Cerebellar nuclear complex (tissue), 1 donor: ENCODE results near the gene SRRM3.
"Not testable (repeated sequence)": the region's sequence is repeated elsewhere in the genome, so short reads cannot be mapped to it uniquely, and the experiment has no call there.

Source experiments
- DNase-seq, 2 experiments: peaks; one replicate each; lab custom pipeline; 2025; lab: John Stamatoyannopoulos, UW

SRRM3 gene

DNA sequence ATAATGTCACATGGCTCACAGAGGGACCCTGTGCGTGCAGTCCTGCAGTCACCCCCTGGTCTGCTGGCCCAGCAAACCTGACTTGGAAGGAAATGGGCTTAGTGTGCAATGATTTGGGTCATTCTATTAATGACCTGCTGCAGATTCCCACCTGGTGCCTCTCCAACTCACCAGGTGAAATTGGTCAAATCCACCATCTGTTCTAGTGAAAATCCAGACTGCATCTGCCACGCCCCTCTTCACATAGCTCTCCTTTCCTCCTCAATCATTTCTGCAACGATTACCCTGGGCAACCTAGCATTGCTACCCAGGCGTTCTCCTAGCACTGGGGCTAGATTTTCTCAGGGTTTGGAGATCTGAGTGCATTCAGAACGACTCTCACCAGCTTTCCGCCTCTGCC is 29.4 kb downstream of the SRRM3 start:
- peak in 1 of 2 experiments; percentile 64 for DNase-seq

DNA sequence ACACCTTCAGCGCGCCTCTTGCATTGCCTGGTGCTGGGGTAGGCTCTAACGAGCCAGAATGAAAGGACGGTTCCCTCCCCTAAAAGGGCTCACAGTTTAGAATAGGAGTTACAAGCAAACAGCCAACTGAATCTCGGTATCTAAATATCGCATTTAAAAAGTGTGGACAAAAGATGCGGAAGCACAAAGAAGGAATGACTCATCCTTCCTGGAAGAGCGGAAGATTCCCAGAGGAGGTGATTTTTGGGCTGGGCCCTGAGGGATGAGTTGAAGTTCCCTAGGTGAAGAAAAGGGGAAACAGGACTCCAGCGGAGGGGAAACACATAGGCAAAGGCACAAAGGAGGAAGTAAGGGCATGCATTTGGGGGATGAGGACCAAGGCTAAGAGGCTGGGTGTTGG is 29.9 kb downstream of the SRRM3 start:
- DNase-seq = no peak

DNA sequence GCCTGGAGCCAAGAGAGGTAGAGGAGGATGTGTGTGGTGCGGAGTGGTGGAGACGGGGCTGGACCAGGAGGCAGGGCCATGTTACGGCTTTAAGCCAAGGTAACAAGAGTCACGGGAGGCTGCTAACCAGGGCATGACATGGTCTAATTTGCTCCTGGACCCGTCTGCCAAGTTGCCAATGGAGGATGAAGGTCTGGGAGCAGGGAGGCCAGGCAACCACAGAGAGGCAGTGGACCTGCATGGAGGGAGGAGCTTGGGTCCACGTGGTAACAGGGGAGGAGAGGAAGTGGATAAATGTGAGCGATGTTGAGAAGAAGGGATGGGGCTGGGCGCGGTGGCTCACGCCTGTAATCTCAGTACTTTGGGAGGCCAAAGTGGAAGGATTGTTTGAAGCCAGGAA is 31.0 kb downstream of the SRRM3 start:
- DNase-seq = no peak

DNA sequence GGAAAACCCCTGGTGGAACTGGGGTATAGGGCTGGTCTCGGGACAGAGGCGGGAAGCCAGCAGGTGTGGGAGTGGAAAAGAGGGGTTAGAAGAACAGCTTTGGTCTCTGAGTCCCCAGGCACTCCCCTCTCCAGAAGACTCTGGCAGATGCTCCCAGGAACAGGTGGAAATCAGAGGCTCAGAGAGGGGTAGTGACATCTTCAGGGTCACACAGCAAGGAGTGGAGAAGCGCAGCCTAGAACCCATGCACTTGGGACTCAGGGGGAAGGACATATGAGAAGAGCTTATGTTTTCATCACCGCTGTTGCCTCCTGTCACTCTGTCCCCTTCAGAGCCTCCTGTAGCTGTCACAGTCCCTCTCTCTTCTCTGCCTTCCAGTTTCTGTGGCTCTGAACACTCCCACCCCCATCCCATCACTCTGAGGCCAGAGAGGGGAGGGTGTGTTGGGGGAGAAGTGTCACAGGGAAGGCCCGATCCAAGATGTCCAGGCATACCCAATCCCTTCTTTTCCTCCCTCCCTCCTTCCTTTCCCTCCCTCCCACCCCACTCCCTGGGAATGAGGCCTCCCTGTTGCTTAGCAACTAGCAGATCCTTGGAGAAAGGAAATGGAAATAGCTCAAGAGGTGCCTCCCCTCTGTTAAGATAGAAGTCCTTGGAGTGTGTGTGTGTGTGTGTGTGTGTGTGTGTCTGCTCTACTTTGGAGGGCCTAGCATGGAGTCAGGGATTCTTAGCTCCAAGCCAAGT is 32.0 kb downstream of the SRRM3 start:
- DNase-seq = no peak

DNA sequence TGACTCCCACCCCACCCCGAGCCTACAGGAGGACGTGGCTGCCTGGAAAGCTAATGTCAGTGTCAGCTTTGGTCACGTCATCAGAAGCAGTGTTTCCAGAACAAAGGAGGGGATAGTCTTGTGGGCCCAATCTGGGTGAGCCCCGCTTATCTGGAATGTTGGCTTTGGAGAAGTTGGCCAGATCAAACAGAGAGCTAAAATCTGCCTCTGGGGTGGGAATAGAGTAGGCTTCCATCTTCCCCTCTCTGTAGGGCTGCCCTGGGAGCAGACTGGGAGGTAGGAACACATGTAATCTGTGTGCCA is 32.5 kb downstream of the SRRM3 start:
- no peak for DNase-seq

DNA sequence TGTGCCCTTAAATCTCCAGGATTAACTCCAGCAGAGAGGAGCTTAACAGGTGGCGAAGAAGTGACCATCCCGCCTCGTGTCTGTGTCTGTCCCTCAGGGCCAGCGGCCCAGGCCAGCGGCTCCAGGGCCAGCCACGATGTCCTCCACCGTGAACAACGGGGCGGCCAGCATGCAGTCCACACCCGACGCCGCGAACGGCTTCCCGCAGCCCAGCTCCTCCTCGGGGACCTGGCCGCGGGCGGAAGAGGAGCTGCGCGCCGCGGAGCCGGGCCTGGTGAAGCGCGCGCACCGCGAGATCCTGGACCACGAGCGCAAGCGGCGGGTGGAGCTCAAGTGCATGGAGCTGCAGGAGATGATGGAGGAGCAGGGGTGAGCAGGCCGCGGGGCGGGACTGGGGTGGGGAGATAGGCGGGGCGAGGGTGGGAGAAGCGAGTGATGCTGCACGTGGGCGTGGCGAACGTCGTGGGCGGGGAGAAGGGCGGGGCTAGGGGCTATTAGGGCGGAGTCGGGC is 33.3 kb downstream of the SRRM3 start:
- no peak for DNase-seq

DNA sequence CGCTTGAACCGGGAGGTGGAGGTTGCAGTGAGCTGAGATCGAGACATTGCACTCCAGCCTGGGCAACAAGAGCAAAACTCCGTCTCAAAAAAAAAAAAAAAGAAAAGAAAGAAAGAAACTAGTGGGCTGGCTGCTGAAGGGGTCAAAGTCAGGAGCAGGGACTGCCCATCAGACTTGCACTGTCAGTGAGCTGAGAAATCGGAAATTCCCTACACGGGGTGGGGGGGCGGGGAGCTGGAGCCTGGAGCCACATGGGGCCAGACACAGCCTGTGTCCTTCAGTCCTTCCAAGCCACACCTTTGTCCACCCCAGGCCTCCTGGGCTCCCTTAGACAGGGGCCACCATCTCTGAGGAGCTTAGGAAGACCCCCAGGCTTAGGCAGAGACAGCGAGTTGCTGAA is 34.5 kb downstream of the SRRM3 start:
- DNase-seq = no peak

DNA sequence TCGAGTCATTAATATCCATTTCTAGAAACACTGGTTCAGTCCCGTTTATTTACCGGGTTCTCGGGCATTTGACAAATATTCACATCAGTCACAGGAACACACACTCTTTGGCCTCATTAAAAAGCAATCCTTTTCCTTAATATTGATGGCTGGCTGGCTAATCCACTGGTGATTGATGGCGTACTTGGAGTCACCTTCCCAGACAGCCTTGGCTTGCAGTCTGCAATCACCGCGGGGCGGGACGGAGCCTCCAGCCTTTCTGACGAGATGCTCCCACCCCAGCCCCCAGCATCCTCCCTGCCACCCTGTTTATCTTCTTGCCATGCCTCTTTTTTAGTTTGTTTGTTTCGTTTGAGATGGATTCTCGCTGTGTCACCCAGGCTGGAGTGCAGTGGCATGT is 36.6 kb downstream of the SRRM3 start:
- no peak for DNase-seq

DNA sequence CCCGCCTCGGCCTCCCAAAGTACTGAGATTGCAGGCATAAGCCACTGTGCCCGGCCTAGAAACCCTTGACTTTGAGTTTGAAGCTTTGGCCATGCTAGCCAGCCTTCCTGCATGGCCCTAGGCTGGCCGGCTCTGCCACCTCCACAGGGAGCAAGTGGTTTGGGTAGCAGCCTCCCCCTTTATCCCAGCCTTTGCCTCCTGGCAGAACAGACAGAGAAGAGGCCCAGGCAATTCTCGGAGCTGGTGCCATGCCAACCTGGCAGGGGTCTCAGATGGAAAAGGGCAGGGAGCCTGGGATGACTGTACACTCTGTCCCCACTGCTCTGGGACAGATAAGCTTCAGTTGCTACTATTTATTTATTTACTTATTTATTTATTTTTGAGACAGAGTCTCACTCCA is 39.4 kb downstream of the SRRM3 start:
- DNase-seq = no peak

DNA sequence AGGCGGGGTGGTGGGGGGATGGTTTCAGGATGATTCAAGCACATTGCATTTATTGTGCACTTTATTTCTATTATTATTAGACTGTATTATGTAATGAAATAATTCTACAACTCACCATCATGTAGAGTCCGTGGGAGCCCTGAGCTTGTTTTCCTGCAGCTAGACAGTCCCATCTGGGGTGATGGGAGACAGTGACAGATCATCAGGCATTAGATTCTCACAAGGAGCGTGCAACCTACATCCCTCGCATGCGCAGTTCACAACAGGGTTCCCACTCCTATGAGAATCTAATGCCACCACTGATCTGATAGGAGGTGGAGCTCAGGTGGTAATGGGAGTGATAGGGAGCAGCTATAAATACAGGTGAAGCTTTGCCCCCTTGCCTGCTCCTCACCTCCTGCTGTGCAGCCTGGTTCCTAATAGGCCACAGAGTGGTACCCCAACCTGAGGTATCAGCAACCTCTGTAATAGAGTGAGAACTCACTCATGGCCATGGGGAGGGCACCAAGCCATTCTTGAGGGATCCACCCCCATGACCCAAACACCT is 40.9 kb downstream of the SRRM3 start:
- not testable (repeated sequence) for DNase-seq

DNA sequence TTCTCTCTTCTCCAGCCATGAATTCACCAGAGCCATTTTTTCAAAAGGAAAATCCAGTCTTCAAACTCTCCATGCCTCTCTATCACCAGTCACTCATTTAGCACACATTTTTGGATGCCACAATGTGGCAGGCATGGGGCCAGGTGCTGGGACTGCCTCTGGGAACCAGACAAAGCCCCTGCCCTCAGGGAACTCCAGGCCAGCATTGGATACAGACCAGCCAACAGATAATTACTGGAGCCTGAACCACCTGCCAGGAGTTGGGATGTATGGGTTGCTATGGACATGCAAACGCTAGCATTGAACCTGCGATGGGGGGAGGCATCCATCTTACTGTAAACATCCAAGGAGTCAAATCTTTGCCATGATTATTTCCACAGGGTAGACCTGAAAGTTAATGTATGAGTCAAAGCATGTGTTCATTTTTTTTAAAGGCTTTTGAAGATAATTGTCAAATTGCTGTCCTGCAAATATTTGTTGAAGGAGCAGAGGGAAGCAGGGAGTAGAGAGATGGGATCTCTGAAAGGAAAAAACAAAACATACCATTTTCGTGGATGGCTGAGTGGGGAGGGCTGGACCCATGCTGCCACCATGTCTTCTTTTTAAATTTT is 43.2 kb downstream of the SRRM3 start:
- DNase-seq = no peak

DNA sequence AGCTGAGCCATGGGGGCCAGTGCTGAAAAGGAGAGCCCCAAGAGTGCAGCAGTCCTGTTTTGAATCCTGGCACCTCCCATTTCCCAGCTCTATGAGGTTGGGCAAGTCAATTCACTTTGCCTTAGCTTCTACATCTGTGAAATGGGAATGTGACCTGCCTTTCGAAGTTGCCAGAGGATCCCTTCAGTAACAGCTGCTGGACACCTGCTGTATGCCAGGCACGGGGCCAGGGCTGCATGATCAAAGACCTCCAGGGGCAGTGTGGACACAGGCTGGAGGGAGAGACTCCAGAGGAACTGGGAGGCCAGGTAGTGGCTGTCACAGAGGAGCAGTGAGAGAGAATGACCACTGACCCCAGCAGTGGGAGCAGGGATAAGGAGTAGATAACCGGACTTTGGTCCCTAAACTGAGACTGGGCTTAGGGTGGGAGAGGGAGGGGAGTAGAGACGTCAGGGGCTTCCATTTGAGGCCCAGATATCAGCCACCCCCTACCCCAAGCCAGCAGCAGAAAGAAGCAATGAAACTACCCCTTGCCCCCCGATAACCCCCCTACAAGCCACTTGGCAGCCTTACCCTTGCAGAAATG is 45.2 kb downstream of the SRRM3 start:
- no peak for DNase-seq

DNA sequence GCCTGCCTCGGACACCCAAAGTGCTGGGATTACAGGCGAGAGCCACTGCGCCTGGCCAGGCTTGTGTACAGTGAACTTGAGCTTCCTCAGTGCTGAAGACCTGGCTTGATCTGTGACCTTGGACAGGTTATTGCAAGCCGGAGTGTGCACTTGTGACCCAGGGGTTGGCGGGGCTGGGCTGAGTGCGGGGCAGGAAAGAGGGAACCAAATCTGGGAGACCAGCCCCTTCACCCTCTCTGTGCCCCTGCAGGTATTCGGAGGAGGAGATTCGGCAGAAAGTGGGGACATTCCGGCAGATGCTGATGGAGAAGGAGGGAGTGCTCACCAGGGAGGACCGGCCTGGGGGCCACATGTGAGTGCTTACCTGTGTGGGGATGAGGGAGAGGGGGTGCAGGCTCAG is 46.2 kb downstream of the SRRM3 start:
- no peak for DNase-seq

DNA sequence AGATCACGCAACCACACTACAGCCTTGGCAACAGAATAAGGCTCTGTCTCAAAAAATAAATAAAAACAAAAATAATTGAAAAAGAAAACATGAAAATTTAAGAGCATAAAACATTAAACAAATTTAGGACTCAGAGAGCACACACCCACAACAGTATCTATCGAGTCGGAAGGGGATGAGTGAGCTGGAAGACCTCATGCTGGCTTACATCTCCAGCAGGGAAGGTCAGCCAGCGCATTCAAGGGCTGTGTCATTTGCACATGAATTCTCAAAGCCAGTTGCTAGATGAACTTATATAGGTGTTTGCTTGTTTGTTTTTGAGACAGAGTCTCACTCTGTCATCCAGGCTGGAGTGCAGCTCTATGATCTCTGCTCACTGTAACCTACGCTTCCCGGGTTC is 50.3 kb downstream of the SRRM3 start:
- DNase-seq = no peak

DNA sequence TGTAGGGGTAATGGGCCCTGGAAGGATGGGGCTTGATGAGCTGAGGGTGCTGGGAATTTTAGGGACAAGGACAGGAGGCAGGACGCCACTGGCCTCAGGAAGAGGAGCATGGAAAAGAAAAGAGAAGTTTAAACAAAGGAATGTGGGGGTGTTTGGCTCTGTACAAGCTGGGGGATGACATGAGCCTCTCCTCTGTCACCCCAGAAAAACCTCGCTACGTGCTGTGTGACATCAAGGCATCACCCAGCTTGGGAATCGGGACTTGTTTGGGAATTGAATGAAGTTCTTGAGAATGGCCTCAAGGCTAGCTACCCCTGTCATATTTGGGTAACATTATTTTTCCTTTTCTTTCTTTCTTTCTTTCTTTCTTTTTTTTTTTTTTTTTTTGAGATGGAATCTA is 53.1 kb downstream of the SRRM3 start:
- DNase-seq = no peak

DNA sequence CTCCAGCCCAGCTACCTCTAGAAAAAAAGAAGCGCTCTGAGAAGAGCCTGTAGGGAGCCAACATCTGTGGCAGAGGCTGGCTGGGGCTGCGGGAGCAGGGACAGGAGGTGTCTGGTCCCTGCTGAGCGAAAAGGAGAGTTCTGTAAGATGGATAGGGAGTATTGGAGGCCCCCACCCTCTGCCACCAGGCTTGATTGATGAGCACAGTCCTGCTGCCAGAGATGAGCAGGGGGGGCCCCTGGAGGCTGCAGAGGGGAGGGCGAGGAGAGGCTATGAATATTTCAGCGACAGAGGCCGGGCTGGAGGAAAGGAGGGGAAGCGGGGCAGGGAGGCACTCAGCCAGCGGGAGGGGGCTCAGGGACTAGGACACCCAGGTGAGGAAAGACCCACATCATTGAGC is 56.3 kb downstream of the SRRM3 start:
- no peak for DNase-seq

DNA sequence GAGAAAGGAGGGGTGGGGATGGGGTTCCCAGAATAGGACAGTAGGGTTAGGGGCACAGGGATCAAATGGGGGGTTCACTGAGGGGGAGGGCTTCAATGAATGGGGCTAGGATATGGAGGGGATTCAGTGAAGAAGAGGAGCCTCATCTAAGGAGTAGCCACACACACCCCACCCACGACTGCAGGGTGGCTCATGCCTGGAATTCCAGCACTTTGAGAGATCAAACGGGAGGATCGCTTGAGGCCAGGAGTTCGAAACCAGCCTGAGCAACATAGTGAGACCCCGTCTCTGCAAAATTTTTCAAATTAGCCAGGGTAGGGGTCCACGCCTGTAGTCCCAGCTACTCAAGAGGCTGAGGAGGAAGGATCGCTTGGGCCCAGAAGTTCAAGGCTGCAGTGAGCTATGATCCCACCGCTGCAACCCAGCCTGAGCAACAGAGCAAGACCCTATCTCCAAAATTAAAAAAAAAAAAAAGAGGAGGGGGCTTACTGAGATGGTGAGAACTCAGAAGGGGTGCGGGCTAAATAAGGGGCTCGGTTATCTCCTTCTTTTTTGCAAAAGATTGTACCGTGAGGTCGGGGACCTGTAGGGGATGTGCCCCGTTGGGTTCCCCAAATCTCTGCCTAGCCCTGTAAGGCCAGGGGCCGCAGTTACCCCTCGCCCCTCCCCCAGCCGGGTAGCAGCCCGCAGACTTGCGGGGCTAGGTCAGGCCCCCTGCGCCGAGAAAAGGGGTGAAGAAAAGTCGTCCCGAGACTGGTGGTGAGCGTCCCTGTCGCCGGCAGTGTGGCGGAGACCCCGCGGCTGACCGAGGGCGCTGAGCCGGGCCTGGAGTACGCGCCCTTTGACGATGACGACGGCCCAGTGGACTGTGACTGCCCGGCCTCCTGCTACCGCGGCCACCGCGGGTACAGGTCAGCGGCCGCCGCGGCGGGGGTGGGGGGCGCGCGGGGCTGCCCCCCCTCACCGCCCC is 57.7 kb downstream of the SRRM3 start:
- DNase-seq = no peak

DNA sequence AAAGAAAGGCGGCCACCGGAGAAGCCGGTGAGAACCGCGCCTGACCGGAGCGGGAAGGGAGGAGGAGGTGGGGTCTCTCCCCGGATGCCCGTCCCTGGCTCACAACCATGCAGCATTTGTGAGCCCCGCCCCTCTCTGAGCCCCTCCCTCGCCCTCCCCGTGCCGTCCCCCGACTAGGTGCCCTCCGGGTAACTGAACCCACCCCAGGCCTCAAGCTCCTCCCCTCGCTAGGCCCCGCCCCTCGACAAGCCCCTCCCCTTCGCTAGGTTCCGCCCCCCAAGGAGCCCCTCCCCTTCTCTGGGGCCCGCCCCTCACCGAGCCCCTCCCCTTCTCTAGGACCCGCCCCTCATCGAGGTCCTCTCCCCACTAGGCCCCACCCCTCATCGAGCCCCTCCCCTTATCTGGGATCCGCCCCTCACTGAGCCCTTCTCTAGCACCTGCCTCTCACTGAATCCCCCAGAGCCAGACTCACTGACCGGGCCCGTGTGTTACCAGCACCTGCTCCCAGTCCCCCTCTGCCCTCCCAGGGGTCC is 58.5 kb downstream of the SRRM3 start:
- no peak for DNase-seq

DNA sequence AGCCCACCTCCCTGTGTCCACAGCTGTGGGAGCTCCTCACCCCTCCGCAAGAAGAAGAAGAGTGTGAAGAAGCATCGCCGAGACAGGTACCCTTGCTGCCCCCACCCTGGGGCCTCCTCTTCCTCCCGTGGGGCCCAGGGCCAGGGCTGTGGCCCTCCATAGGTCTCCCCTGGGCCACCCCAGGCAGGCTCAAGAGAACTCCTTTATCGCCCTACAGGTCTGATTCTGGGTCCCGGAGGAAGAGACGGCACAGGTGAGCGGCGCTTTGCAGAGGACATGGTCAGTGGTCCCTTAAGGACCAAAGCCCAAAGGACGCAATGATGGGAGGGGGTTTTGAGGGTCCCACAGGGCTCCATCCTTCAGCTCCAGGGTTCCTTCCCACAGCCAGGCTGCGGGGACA is 59.6 kb downstream of the SRRM3 start:
- DNase-seq = no peak

DNA sequence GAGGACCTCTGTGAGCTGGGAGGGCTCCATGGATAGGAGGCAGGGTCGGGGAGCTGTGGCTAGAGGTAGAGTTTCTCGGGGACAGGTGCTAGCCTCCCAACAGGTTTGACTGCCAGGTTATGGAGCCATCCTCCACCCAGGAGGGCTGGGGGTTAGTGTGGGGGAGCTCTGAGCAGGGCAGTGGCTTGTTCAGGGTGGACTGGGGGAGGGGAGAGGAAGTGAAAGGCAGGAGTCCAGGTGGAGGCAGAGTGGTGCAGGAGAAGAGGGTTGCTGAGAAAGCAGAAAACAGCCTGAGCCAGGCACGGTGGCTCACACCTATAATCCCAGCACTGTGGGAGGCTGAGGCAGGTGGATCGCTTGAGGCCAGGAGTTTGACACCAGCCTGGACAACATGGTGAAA is 60.2 kb downstream of the SRRM3 start:
- no peak for DNase-seq

DNA sequence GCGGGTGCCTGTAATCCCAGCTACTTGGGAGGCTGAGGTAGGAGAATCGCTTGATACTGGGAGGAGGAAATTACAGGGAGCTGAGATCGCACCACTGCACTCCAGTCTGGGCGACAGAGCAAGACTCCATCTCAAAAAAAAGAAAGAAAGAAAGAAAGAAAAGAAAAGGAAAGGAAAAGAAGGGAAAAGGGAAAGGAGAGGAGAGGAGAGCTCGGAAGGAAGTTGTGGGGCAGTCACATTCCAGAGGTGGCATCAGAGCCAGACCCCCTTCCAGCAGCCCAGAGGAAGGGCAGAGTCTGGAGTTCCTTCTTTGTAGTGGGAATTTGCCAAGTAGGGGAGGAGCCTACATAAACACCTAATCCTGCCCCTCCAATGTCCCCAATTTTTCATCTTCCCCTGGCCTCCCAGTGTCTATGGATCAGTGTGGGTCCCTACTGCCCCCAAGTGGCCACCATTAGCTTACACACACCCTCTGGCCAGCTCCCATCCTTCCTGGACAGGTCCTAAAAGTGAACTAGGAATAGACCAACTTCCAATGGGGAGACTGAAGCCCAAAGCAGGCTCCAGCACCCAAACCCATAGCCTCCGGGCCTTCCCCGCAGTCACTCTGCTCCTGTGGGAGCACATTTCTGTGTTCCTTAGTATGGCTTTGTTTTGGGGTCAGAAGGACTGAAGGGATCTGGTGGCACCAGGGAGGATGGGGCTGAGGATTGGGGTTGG is 61.1 kb downstream of the SRRM3 start:
- DNase-seq = peak in 1 of 2 experiments; percentile 53
